DOHH2 (cell line): ENCODE data around the gene YTHDC1.

Experiments used
- H3F3A ChIP-seq: fragments of 200-600 bp; sonication (generic), shearing (Covaris generic); 2 replicates; pipeline ENCODE4 v1.6.0; 2016; ENCODE audit warnings: antibody characterized with exemption, mild to moderate bottlenecking; ENCODE audit not compliant: control insufficient read depth, insufficient read depth
- H3K27ac ChIP-seq: fragments of 200-600 bp; sonication (generic); 2 replicates; pipeline ENCODE4 v1.5.1; 2014; ENCODE audit warnings: low read depth, mild to moderate bottlenecking, low read length, moderate library complexity
- H3K27me3 ChIP-seq: fragments of 200-600 bp; sonication (generic); 2 replicates; pipeline ENCODE4 v1.6.1; 2014; ENCODE audit warnings: mild to moderate bottlenecking, low read length, mixed read lengths; ENCODE audit not compliant: control insufficient read depth
- H3K36me3 ChIP-seq: fragments of 200-600 bp; sonication (generic); 2 replicates; pipeline ENCODE4 v1.6.1; 2014; ENCODE audit warnings: mild to moderate bottlenecking, low read length, moderate library complexity, mixed read lengths; ENCODE audit not compliant: control insufficient read depth
- H3K4me1 ChIP-seq: fragments of 200-600 bp; sonication (generic); 2 replicates; pipeline ENCODE4 v1.6.1; 2014; ENCODE audit warnings: mild to moderate bottlenecking, low read length, mixed read lengths; ENCODE audit not compliant: control insufficient read depth
- H3K4me2 ChIP-seq: fragments of 200-600 bp; sonication (generic); 2 replicates; pipeline ENCODE4 v1.6.0; 2014; ENCODE audit warnings: mild to moderate bottlenecking, low read length, moderate library complexity
- H3K4me3 ChIP-seq: fragments of 200-600 bp; sonication (generic); 2 replicates; pipeline ENCODE4 v1.5.1; 2014; ENCODE audit warnings: mild to moderate bottlenecking, low read length, mixed read lengths
- H3K79me2 ChIP-seq: fragments of 200-600 bp; sonication (generic); 2 replicates; pipeline ENCODE4 v1.6.1; 2014; ENCODE audit warnings: mild to moderate bottlenecking, low read length, mixed read lengths; ENCODE audit not compliant: control insufficient read depth
- H3K9me2 ChIP-seq: fragments of 200-600 bp; sonication (generic); replicated peaks from 2 replicates; pipeline ENCODE4 v1.6.1; 2014; ENCODE audit warnings: mild to moderate bottlenecking, low read length, mixed read lengths; ENCODE audit not compliant: control insufficient read depth
- H3K9me3 ChIP-seq: fragments of 200-600 bp; sonication (generic); 2 replicates; pipeline ENCODE4 v1.6.1; 2014; ENCODE audit warnings: antibody characterized with exemption, low read length, mixed read lengths; ENCODE audit not compliant: control insufficient read depth, insufficient read depth
- H4K20me1 ChIP-seq: fragments of 200-600 bp; sonication (generic); 2 replicates; pipeline ENCODE4 v1.6.0; 2014; ENCODE audit warnings: low read depth, mild to moderate bottlenecking, antibody characterized with exemption, low read length, moderate library complexity; ENCODE audit not compliant: control insufficient read depth, insufficient read depth
- EZH2phosphoT487 ChIP-seq: fragments of 200-600 bp; sonication (generic); IDR thresholded peaks from 2 replicates; pipeline ENCODE4 v1.6.1; 2017; ENCODE audit warnings: borderline replicate concordance, mild to moderate bottlenecking, antibody characterized with exemption, low read length, moderate library complexity, mixed read lengths
- TF ChIP-seq, protein P1 (sequence below): fragments of 200-600 bp; sonication (generic); IDR thresholded peaks from one replicate; pipeline ENCODE4 v1.5.1; 2014; ENCODE audit warnings: antibody characterized with exemption, mild to moderate bottlenecking, low read depth, low read length; ENCODE audit not compliant: poor library complexity, severe bottlenecking

The YTHDC1 gene

DNA sequence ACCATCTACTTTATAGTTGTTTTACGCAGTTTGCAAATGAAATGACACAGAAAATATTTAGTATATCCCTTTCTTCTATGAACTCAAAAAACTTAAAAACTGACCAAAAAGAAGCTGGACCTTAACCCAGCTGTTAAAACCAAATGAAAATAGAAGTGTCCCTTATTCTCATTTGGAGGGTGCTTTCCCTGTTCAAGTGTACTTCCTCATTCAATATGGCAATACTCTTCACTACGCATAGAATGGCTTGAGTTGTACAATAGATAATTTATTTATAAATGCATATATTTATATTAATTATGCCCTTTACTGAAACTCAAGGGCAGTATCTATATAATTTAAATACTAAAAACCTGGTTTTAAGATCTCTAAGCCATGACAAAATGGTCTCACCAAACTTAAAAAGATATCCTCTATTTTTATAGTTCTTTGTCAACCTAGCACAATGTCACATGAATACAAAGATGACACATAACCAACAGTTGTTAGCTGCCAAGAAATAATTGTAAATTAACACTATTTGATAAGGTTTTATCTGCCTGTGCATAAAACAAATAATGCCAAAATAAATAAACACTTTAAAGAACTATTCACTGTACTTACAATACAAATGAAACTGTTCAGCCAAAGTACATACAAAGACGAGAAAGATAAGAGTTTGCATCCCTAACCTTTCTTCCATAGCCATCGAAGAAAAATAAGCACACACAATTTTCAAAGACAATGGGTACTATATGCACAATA is 25.2 kb downstream of the YTHDC1 start:
- 0 out of 2 replicates have a peak, but pooled peaks cover 1% of the 10 kb centered on the region for H3K79me2 ChIP-seq
- no peaks in the 10 kb centered on the region for H3K9me3 ChIP-seq
- peaks cover 81% of the 10 kb centered on the region for H3K36me3 ChIP-seq
- no peaks in the 10 kb centered on the region for H3F3A ChIP-seq
- TF ChIP-seq, protein P1, sequence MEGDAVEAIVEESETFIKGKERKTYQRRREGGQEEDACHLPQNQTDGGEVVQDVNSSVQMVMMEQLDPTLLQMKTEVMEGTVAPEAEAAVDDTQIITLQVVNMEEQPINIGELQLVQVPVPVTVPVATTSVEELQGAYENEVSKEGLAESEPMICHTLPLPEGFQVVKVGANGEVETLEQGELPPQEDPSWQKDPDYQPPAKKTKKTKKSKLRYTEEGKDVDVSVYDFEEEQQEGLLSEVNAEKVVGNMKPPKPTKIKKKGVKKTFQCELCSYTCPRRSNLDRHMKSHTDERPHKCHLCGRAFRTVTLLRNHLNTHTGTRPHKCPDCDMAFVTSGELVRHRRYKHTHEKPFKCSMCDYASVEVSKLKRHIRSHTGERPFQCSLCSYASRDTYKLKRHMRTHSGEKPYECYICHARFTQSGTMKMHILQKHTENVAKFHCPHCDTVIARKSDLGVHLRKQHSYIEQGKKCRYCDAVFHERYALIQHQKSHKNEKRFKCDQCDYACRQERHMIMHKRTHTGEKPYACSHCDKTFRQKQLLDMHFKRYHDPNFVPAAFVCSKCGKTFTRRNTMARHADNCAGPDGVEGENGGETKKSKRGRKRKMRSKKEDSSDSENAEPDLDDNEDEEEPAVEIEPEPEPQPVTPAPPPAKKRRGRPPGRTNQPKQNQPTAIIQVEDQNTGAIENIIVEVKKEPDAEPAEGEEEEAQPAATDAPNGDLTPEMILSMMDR, result no peak
- no peak for TF ChIP-seq EZH2phosphoT487
- no peaks in the 10 kb centered on the region for H3K27me3 ChIP-seq
- H3K4me1 ChIP-seq, result no peaks in the 10 kb centered on the region
- no peak overlapping the region for H3K4me3 ChIP-seq
- H3K9me2 ChIP-seq, result no peaks in the 10 kb centered on the region
- H3K4me2 ChIP-seq, result no peak overlapping the region
- H3K27ac ChIP-seq, result no peak overlapping the region
- no peaks in the 10 kb centered on the region for H4K20me1 ChIP-seq

DNA sequence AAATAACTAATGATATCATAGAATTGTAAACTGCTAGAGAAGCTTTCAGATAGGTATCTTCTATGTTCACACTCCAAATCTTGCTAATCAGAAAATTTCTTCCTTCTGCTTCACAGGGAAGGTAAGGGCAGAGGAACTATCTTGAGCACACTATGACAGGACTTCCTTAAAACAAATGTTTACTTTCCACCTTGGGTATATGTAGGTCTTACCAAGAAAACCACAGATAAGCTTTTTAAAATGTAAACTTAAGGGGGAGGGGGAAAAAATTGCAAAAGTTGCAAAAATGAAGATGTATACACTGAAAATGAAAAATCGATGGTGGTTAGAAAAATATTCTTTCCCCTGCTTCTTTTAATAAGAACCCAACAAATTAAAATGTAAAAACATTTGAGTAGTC is 30.9 kb downstream of the YTHDC1 start:
- H3K9me2 ChIP-seq, result no peaks in the 10 kb centered on the region
- no peaks in the 10 kb centered on the region for H3K27me3 ChIP-seq
- H3K9me3 ChIP-seq, result no peaks in the 10 kb centered on the region
- peaks cover 89% of the 10 kb centered on the region for H3K36me3 ChIP-seq
- H4K20me1 ChIP-seq, result no peaks in the 10 kb centered on the region
- H3F3A ChIP-seq, result no peaks in the 10 kb centered on the region
- H3K27ac ChIP-seq, result no peak overlapping the region
- no peaks in the 10 kb centered on the region for H3K79me2 ChIP-seq
- no peaks in the 10 kb centered on the region for H3K4me1 ChIP-seq
- no peak overlapping the region for H3K4me3 ChIP-seq
- H3K4me2 ChIP-seq, result no peak overlapping the region
- TF ChIP-seq, protein P1, result no peak
- no peak for TF ChIP-seq EZH2phosphoT487

DNA sequence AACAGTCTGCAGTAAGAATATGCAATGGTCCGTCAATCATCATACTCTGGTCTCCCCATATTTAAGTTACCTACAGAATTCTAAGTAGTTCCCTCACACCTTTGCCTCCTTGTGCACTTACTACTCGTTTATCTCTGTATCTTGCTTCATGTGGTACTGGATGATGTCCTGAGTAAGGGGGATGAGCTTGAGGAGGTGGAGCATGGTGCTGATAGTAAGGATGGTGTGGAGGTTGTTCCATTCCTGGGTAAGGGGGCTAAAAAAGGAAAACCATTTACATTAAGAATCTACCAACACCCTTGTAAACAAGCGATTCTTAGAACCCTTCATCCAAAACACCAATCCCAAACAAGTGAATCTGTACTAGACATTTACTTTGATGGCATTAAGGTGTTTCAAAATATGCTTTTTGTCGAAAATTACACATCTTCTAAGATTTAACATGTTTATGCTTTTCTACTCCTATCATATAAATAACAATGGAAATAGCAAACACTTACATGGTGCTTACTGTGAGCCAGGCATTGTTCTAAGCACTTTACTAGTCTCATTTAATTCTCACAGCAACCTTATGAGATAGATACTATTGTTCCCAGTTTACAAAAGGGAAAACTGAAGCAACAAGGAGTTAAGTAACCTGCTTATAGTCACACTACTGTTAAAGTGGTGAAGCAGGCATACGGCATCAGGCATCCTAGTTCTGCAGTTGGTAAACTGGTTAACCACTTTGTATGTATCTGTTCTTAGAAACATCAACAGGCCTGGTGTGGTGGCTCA is 33.5 kb downstream of the YTHDC1 start:
- Histone ChIP-seq H3K4me2 (no peak overlapping the region), H3K9me2 (no peaks in the 10 kb centered on the region), H3K36me3 (peaks cover 85% of the 10 kb centered on the region), H3K4me1 (no peaks in the 10 kb centered on the region), H3F3A (no peaks in the 10 kb centered on the region), H3K4me3 (no peak overlapping the region), H3K27ac (no peak overlapping the region), H4K20me1 (no peaks in the 10 kb centered on the region), H3K9me3 (no peaks in the 10 kb centered on the region), H3K79me2 (no peaks in the 10 kb centered on the region), H3K27me3 (no peaks in the 10 kb centered on the region)
- no peak for TF ChIP-seq EZH2phosphoT487
- TF ChIP-seq, protein P1, result no peak
